Esophagus muscularis mucosa (tissue), 4 donors: ENCODE results near the gene KCNQ4.

ENCODE experiments used
- CTCF ChIP-seq, 3 experiments: fragments of 200-600 bp in 2 of 3; fragments of 450-650 bp in 1 of 3; sonication (generic) in 2 of 3; IDR thresholded peaks; one replicate each; pipeline ENCODE4 v1.5.1; 2017 to 2019; ENCODE audit warnings: antibody characterized with exemption in 3 of 3, mild to moderate bottlenecking in 2 of 3, moderate library complexity in 1 of 3
- EP300 ChIP-seq: sonication (generic); formaldehyde crosslinking; IDR thresholded peaks from one replicate; pipeline ENCODE4 v1.6.1; 2017; ENCODE audit warnings: antibody characterized with exemption
- POLR2A ChIP-seq: fragments of 450-650 bp; IDR thresholded peaks from one replicate; pipeline ENCODE4 v1.6.1; 2017; ENCODE audit warnings: antibody characterized with exemption, moderate library complexity, mild to moderate bottlenecking, low read depth
- POLR2AphosphoS5 ChIP-seq, 2 donors: sonication (generic); formaldehyde crosslinking; IDR thresholded peaks; one replicate each; pipeline ENCODE4 v1.6.1; 2017; ENCODE audit warnings: antibody characterized with exemption in 2 of 2

GRCh38 chr1:40845895-40846294 lies 62.3 kb downstream of the KCNQ4 start:
- TF ChIP-seq POLR2A = no peak
- no peak for TF ChIP-seq CTCF (IDR thresholded peaks at IDR 0.05)
- TF ChIP-seq POLR2AphosphoS5 (IDR thresholded peaks at IDR 0.05) = no peak
- TF ChIP-seq EP300 = no peak
